Coronary artery (tissue), 2 donors: ENCODE data around the gene RFX8.

ENCODE experiments used
- DNase-seq: peaks from one replicate; pipeline ENCODE4 v3.0.0-alpha.2; 2017; ENCODE audit warnings: low spot score
- H3K27ac ChIP-seq, 2 donors: fragments of 200-600 bp; sonication (generic); one replicate each; pipeline ENCODE4 v1.5.1; 2016 to 2019
- H3K4me3 ChIP-seq: fragments of 200-600 bp; sonication (generic); 2 replicates; pipeline ENCODE4 v1.5.1; 2016; ENCODE audit warnings: mild to moderate bottlenecking, moderate library complexity
- CTCF ChIP-seq: fragments of 200-600 bp; sonication (generic); IDR thresholded peaks from one replicate; pipeline ENCODE4 v1.5.1; 2019; ENCODE audit warnings: antibody characterized with exemption

RFX8 gene

GRCh38 chr2:101486258-101486701 is 11.4 kb upstream of the RFX8 start:
- DNase-seq, result no peak
- no peak overlapping the region for H3K27ac ChIP-seq
- no peak overlapping the region for H3K4me3 ChIP-seq
- no peak for TF ChIP-seq CTCF

- TF ChIP-seq CTCF, result no peak
- no peak overlapping the region for H3K4me3 ChIP-seq
- H3K27ac ChIP-seq, result no peak overlapping the region
- no peak for DNase-seq
Measured at GRCh38 chr2:101485856-101486255, 10.9 kb upstream of the RFX8 start.

GRCh38 chr2:101480764-101481163 is 5.9 kb upstream of the RFX8 start:
- Histone ChIP-seq H3K27ac (no peak overlapping the region), H3K4me3 (no peak overlapping the region)
- DNase-seq, result no peak
- no peak for TF ChIP-seq CTCF

GRCh38 chr2:101479810-101480209 is 4.9 kb upstream of the RFX8 start:
- TF ChIP-seq CTCF, result no peak
- no peak overlapping the region for H3K27ac ChIP-seq
- DNase-seq, result no peak
- H3K4me3 ChIP-seq, result no peak overlapping the region

GRCh38 chr2:101479328-101479727 is 4.4 kb upstream of the RFX8 start:
- TF ChIP-seq CTCF, result no peak
- H3K27ac ChIP-seq, result no peak overlapping the region
- H3K4me3 ChIP-seq, result no peak overlapping the region
- DNase-seq, result no peak

- no peak for TF ChIP-seq CTCF
- Histone ChIP-seq H3K27ac (no peak overlapping the region), H3K4me3 (no peak overlapping the region)
- DNase-seq, result no peak
Measured at GRCh38 chr2:101478181-101479001, 3.5 kb upstream of the RFX8 start.

GRCh38 chr2:101477556-101477955 is 2.6 kb upstream of the RFX8 start:
- Histone ChIP-seq H3K4me3 (no peak overlapping the region), H3K27ac (no peak overlapping the region)
- no peak for DNase-seq
- TF ChIP-seq CTCF, result no peak
